ENCODE data around the gene SEMA3G.

Gene SEMA3G

GRCh38 chr3:52408466-52408865 lies 36.4 kb downstream of the SEMA3G start:
- Histone ChIP-seq H3K27me3 (no peaks in the 10 kb centered on the region), H3K9me3 (no peaks in the 10 kb centered on the region), H3K4me3 (ENCODE audit: low read depth in 1 of 2, low read length in 1 of 2) (peak overlapping the region in 1 of 2 experiments; percentile 94), H3K36me3 (peaks cover 49% of the 10 kb centered on the region), H3K4me1 (ENCODE audit: control insufficient read depth in 1 of 2, insufficient read depth in 1 of 2, low read depth in 1 of 2, low read length in 1 of 2) (peaks cover 30 to 31% of the 10 kb centered on the region in 2 experiments), H3K27ac (peak overlapping the region; percentile 96)
- TF ChIP-seq, protein P1, sequence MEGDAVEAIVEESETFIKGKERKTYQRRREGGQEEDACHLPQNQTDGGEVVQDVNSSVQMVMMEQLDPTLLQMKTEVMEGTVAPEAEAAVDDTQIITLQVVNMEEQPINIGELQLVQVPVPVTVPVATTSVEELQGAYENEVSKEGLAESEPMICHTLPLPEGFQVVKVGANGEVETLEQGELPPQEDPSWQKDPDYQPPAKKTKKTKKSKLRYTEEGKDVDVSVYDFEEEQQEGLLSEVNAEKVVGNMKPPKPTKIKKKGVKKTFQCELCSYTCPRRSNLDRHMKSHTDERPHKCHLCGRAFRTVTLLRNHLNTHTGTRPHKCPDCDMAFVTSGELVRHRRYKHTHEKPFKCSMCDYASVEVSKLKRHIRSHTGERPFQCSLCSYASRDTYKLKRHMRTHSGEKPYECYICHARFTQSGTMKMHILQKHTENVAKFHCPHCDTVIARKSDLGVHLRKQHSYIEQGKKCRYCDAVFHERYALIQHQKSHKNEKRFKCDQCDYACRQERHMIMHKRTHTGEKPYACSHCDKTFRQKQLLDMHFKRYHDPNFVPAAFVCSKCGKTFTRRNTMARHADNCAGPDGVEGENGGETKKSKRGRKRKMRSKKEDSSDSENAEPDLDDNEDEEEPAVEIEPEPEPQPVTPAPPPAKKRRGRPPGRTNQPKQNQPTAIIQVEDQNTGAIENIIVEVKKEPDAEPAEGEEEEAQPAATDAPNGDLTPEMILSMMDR (IDR thresholded peaks at IDR 0.05), result no peak

DNA sequence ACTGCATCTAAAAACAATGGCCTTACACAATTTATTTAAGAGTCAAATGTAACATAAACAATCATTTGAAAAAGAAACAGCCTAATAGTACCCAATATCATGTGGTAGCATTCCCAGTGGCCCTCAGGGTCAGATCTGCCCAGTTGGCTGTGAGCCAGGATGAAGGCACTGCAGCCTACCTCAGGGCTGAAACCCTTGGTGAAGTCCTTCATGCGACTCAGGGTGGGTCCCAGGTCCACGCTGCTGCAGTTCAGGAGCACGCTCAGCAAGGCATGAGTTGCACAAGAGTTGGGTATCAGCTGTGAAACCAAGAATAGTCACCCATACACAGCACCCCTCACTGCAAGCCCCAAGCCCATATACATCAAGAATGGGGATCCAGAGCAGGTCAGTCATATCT lies 37.1 kb downstream of the SEMA3G start:
- peaks cover 56% of the 10 kb centered on the region for H3K36me3 ChIP-seq
- H3K9me3 ChIP-seq, result no peaks in the 10 kb centered on the region
- H3K27ac ChIP-seq, result peak overlapping the region; percentile 8
- no peaks in the 10 kb centered on the region for H3K27me3 ChIP-seq
- H3K4me1 ChIP-seq (ENCODE audit: control insufficient read depth in 1 of 2, insufficient read depth in 1 of 2, low read depth in 1 of 2, low read length in 1 of 2), result peaks cover 30 to 31% of the 10 kb centered on the region in 2 experiments
- TF ChIP-seq, protein P1 (IDR thresholded peaks at IDR 0.05), result no peak
- H3K4me3 ChIP-seq (ENCODE audit: low read depth in 1 of 2, low read length in 1 of 2), result no peak overlapping the region

DNA sequence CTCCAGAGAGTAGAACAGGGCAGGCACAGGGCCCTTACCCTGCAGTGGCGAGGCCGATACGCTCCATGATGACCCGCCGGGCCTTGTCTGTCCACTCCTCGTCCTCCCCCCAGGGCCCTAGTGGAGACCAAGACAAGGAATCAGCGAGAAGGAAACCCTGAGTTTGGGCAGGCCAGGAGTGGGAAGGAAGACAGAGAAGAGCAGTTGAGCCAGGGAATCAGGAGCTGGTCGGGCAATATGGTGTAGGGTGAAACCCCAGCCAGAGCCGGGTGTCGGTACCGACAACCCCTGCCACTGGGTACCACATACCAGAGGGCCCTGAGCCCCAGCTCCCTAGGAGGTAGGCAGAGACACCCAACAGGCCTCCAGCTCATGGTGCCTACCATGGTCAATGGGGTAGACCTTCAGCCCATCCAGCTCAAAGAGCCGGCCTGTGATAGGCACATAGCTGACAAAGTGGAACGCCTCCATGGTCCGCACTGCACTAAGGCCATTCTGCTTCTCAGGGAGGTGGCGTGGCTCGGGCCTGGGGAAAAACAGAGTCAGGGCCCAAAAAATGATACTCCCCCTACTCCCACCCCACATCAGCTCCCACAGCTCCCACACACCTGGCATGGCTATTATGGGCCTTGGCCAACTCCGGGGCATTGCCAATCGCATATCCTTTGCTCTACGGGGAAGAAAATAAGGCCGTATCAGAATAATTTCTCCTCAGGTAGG lies 38.0 kb downstream of the SEMA3G start:
- Histone ChIP-seq H3K27ac (no peak overlapping the region), H3K4me3 (ENCODE audit: low read depth in 1 of 2, low read length in 1 of 2) (no peak overlapping the region), H3K27me3 (no peaks in the 10 kb centered on the region), H3K4me1 (ENCODE audit: control insufficient read depth in 1 of 2, insufficient read depth in 1 of 2, low read depth in 1 of 2, low read length in 1 of 2) (peaks cover 24 to 30% of the 10 kb centered on the region in 2 experiments), H3K9me3 (no peaks in the 10 kb centered on the region), H3K36me3 (peaks cover 65% of the 10 kb centered on the region)
- TF ChIP-seq, protein P1 (IDR thresholded peaks at IDR 0.05), result no peak

DNA sequence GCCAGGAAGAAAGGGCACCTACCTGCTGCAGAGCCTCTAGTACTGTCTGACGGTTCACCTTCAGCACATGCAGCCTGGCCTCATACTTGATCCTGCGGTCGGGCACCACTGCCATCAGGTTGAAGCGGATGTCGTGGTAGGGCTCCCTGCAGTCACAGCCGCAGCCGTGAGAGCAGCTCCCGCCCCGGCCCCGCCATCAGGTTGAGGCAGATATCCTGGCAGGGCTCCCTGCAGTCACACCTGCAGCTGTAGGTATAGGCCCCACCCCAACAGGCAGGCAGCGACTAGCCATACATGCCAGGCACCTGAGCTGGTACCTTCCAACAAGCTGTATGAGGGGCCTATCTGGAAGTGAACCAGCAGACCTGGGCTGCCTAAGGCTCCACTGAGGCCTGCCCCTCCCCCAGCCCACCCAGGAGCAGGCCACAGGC lies 38.7 kb downstream of the SEMA3G start:
- peaks cover 17 to 22% of the 10 kb centered on the region in 2 experiments for H3K4me1 ChIP-seq (ENCODE audit: control insufficient read depth in 1 of 2, insufficient read depth in 1 of 2, low read depth in 1 of 2, low read length in 1 of 2)
- H3K27me3 ChIP-seq, result no peaks in the 10 kb centered on the region
- TF ChIP-seq, protein P1 (IDR thresholded peaks at IDR 0.05), result no peak
- no peak overlapping the region for H3K4me3 ChIP-seq (ENCODE audit: low read depth in 1 of 2, low read length in 1 of 2)
- H3K9me3 ChIP-seq, result no peaks in the 10 kb centered on the region
- H3K27ac ChIP-seq, result no peak overlapping the region
- peaks cover 72% of the 10 kb centered on the region for H3K36me3 ChIP-seq

GRCh38 chr3:52405601-52406110 lies 39.2 kb downstream of the SEMA3G start:
- peaks cover 77% of the 10 kb centered on the region for H3K36me3 ChIP-seq
- TF ChIP-seq, protein P1 (IDR thresholded peaks at IDR 0.05), result no peak
- no peaks in the 10 kb centered on the region for H3K9me3 ChIP-seq
- no peak overlapping the region for H3K4me3 ChIP-seq (ENCODE audit: low read depth in 1 of 2, low read length in 1 of 2)
- H3K27ac ChIP-seq, result no peak overlapping the region
- H3K4me1 ChIP-seq (ENCODE audit: control insufficient read depth in 1 of 2, insufficient read depth in 1 of 2, low read depth in 1 of 2, low read length in 1 of 2), result peaks cover 12 to 17% of the 10 kb centered on the region in 2 experiments
- H3K27me3 ChIP-seq, result no peaks in the 10 kb centered on the region
